Activated CD4-positive, CD25-positive, alpha-beta regulatory T cell treated with anti-CD3 and anti-CD28 coated beads, Interleukin-2, amount 50 U/mL, for 72 hours (primary cell): ENCODE results near the gene LRRC19.

Source experiments
- DNase-seq: peaks from one replicate; pipeline ENCODE4 v3.0.0; 2021

LRRC19 gene, protein sequence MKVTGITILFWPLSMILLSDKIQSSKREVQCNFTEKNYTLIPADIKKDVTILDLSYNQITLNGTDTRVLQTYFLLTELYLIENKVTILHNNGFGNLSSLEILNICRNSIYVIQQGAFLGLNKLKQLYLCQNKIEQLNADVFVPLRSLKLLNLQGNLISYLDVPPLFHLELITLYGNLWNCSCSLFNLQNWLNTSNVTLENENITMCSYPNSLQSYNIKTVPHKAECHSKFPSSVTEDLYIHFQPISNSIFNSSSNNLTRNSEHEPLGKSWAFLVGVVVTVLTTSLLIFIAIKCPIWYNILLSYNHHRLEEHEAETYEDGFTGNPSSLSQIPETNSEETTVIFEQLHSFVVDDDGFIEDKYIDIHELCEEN

DNA sequence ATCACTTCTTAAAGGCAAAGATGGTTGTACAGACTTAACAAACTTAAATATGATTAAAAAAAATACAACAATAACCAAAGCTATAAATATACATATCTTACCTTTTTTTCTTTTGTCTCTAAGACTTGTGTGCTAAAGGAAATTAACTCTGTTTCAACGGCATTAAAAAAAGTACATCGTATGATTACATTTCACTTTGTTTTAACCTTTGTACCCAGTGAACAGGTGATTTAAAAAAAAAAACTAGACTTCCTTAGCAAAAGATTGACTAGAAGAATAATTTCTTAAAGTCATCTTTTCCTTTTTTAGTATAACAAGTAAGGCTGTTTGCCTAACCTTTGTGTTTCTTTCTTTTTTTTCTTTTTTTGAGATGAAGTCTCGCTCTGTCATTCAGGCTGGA, at the start of gene LRRC19:
Gene LRRC19, minus strand, starts transcription at position 182 of the 400 bp plus-strand sequence. CDS start 5,978 bp downstream, outside the sequence.
- no peak for DNase-seq

DNA sequence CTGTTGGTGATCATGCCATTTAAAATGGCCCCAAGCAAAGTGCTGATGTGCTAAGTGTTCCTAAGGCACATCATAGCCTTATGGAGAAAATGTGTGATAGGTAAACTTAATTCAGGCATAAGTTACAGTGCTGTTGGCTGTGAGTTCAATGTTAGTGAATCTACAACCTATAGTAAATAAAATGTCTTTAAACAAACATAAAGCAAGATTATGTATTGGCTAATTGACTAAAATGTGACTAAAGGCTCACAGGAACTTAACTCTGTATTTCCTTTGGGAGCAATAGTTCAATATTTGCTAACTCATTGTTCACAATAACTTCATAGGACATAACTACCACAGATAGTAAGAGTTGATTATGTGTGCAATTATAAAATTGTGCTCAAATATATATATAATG, 49.4 kb upstream of the LRRC19 start:
- no peak for DNase-seq

DNA sequence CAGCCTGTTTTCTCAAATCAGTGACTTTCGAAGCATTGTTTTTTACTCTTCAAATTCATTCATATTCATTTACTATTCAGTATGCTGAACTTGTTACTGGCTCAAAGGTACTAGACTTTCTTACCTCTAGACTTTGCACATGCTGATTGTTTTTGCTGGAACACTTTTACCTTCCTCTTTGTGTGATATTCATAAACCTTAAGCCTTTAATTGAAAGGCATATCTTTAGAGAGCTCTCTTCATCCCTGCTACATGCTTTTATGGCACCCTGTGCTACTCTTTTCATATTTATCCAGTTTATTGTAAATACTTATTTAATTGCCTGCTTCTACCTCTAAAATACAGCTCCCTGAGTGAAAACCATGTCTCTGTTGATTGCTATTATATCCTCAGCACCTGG, 48.7 kb upstream of the LRRC19 start:
- no peak for DNase-seq

DNA sequence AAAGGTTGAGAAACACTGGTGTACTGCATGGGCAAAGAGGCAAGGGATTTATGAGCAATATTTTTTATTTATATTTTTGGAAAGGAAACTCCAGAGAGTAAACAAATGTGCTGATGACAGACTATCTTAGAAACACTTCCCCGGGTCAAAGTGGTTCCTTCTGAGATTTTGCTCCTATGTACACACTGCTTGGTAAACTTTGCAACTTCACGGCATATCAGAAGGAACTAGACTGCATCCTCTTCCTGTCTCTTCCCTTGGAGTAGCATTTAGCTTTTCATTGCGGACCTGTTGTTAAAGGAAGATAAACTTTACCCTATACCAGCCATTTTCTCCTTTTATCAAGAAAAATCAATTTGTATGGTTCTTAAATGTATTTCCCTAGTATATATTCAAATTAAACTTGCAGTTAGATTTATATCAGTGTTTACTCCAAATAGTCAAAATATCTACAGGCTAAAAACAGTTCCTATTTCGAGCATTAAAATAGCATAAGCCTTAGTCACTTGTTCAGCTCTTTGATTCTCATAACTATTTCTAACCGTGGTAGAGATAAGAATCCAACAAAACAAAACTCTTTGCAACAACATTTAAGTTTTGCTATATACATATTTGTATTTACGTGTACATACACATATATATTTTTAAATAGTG, 48.0 kb upstream of the LRRC19 start:
- DNase-seq, result no peak

DNA sequence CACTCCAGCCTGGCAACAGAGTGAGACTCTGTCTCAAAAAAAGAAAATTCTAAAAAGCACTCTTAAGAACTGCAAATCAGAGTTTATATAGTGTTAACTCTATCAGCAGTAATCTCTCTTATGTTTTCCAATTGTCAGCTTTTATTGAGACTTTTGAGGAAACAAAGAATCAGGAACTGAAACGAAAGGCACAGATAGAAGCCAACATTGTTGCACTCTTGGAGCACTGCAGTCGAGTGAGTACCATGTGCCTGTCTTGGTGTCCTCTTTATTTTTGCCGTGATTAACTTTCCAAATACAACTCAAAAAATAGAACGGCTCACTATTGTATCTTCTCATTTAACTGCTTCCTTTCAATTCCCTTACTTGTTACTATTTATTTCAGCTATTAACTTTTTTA, 41.7 kb upstream of the LRRC19 start:
- DNase-seq, result no peak

DNA sequence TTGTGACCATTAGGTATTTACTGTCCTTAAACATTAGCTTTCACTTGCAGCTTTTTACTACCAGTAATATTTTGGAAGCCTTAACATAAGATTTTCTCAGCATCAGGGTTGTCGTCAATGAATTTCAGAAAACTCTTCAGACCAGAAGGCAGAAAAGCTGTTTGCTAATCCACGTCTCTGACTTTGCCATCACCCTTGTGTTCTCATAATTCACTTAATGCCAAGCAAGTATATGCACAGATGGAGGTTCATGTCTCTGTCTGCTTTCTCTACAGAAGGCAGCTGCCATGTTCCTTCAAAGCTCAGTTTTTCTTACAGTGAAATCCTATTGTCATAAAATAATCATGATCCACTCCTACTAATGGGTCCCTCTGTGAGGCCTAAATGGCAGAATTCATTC, 37.7 kb upstream of the LRRC19 start:
- DNase-seq, result no peak

DNA sequence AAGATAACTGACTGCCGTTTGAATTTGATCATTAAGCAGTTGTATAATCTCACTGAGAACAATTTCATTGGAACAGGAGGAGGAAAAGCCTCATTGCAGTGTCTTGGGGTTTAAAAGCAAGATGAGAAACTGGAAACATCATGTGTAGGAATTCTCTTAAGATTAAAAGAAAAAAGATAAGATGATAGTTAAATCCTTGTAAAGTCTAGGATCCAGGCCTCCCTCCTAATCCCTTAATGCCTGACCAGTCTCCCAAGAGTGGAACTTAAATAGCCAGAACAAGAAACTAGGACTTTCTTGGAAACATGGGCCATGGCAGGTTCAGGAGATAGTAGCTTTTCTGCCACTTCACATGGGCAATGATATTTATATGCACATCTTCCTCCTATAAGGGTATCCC, 37.0 kb upstream of the LRRC19 start:
- no peak for DNase-seq

DNA sequence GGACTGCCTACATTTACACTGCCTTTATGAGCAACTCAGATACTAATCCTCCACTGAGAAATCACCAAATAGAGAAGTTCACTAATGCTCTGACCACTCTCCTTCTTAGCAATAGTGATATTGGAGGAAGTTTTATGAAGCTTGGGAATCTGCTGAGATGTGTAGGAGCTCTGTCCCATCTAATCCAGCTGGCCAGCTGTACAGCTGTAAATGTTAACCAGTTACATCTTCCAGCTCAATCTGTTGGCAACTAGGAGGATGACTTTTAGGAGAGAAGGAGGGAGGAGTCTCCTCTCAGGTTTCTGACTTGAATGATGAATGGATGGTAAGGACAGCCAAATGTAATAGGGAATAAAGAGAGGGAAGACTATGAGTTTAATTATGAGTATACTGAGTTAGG, 36.3 kb upstream of the LRRC19 start:
- DNase-seq, result no peak

DNA sequence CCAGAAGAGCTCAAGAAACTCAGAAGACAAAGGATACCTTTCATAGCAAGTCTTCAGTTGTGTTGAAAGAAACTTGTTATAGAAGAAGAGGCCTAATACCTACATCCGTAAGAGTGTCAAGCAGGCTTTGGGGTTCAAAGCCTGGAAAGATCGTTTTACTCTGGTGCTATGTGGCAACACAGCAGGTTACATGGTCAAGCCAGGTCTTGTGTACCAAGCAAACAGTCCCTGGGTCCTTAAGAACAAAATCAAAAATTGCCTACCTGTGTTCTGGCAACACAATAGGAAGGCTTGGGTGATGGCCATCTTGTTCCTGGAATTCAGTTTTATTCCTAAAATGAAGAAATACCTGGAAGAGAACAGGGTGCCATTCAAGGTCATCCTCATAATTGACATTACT, 32.0 kb upstream of the LRRC19 start:
- DNase-seq, result no peak

DNA sequence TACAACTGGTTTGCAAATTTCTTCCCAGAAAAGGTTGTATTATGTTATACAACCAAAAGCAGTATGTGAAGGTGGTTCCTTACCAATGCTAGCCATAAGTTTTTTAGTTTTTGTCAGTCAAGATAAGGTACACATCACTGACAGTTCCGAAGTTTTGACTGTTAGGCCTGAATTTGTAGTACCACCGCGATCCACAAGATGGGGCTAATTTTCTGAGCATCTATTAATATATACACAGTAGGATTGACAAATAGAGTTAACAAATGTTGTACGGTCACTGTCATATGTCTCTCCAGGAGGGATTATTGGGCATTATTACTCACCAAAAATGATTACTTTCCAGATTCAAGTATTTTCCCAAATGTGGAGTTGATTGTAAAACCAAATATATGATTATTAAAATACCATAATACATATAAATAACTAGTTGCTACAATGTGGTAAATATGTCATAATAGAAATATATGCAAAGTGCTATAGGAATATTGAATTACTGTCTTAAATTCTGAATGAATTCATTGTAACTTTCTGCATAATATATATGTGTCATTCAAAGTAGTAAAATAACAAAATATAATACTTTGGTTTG, 28.4 kb upstream of the LRRC19 start:
- DNase-seq, result peak; percentile 56

DNA sequence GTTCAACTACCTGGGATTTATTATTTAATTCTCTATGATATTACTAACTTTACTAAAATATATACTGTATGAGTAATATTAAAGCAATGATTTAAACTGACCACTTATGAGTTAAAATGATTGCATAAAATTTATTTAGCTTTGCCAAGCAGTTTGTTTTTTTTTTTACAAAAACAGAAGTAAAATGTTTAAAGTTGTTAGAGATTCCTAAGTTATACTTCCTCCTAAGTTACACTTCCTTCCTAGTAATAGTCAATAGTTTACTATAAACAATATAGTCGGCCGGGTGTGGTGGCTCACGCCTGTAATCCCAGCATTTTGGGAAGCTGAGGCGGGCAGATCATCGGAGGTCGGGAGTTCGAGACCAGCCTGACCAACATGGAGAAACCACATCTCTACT, 23.7 kb upstream of the LRRC19 start:
- DNase-seq, result no peak

DNA sequence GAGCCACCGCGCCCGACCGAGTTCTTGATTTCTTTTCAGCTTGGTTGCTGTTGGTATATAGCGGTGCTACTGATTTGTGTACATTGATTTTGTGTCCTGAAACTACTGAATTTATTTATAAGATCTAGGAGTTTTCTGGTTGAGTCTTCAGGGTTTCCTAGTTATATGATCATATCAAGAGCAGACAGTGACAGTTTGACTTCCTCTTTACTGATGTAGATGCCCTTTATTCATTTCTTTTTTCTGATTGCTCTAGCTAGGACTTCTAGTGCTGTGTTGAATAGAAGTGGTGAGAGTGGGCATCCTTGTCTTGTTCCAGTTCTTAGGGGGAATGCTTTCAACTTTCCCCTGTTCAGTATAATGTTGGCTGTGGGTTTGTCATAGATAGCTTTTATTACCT, 17.4 kb upstream of the LRRC19 start:
- no peak for DNase-seq

DNA sequence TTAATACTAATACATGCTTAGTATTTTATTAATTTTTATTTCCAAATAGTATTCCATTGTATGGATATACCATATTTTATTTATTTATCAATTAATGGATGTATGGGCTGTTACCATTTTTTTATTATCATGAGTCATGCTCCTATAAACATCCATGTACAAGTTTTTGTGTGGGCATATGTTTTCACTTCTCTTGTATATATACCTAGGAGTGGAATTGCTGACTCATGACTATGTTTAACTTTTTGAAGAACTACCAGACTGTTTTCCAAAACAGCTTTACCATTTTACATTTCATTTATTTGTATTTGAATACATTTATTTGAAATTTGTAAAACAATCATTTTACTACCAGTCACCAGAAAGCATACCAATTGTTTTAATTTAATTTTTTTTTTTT, 14.1 kb upstream of the LRRC19 start:
- no peak for DNase-seq

DNA sequence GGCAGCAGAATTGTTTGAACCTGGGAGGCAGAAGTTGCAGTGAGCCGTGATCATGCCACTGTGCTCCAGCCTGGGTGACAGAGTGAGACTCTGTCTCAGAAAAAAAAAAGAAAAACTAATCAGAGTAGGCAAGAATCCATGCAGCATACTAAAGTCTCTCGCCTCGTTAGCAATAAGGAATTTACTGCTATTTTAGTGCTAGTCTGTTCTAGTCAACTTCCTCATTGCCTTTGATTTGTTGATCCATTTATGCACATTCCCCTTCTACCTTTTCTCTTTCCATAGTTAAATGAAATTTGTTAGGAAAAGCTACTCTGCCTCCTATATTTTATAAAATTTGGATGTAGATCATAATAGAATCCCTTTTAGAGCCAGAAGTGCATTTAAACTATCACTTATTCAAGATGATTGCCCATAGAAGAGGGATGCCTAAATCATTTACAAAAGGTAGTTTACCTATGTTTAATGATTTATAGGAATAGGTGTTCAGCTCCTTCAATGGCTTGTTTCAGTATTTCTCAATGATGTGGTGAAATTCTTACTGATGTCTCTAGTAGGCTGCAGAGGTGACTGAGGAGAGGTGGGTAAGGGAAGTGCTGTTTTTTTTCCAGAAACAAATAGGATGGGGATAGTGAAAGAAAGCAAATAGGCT, 1.9 kb downstream of the LRRC19 start:
- no peak for DNase-seq

DNA sequence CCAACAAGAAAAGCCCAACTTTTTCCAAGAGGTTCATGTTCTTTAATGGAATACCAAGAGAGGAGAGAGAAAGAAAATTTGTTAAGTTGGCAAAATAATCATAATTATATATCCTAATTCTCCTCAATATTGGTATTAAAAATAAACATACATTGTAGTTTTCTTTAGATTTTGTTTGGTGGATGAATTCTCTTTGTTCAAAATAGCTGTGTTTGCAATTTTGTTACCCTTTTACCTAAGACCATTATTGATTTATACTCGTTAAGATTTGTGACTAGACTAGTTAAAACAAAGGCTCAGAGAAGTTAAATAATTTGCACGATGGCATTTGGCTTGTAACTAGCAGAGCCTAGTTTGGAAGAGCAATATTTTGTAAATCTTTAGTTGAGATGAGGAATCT, 9.7 kb downstream of the LRRC19 start:
- DNase-seq, result no peak

DNA sequence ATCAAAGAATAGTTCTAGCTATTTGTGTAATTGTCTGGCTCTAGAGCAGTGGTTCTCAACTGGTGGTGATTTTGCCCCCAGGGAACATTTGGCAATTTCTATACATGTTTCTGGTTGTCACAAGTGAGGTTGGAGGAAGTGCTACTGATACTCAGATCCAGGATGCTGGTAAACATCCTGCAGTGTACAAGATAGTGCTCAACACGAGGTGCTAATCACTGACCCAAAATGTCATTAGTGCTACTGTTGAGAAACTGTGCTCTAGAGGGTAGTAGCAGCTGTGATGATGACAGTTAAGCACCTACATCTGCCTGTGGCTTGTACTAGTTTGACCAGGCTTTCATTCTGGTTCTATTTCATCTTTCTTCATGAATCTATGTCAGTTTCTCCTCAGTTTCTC, 22.1 kb downstream of the LRRC19 start:
- no peak for DNase-seq

DNA sequence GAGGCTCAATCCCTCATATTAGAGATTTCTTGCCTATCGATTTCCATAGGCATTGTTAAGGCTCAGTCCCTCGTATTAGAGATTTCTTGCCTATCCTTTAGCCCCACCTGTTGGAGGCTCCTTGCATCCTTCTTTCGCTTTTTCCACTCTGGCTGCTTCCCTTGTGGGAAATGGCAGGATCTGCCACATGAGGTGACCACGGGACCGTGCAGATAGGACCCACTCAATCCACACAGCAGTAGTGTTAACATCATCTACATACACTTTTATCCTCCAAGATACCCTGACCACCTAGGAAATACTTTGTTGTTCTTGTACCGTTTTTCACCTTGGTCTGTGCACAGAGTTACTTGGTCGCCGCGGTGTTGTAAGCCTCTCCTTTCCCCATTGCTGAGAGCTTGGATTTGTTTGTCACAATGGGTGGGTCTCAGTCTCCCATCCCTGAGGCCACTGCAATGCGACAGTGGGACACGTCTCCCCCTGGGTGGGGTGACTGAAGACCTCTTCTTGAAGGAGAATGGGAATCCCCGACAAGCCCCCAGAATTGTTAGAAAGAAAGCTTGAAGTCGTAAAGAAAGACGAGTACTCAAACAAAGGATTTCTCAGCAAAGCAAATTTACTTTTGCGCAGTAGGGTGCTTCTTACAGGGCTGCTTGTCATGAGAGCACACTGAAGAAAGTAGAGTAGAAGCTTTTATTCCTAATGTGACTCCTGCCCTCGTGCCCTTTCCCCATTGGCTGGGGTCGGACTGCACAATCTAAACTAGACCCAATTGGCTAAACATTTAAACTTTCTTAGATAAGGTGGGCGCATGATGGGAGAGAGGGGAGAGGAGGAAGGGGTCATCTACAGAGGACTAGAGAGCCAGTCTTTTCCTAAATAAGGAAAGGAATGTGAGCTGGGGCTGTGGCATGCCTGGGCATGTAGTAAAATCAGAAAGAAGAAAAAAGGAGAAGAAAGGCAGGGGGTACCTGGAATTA, 29.5 kb downstream of the LRRC19 start:
- no peak for DNase-seq

DNA sequence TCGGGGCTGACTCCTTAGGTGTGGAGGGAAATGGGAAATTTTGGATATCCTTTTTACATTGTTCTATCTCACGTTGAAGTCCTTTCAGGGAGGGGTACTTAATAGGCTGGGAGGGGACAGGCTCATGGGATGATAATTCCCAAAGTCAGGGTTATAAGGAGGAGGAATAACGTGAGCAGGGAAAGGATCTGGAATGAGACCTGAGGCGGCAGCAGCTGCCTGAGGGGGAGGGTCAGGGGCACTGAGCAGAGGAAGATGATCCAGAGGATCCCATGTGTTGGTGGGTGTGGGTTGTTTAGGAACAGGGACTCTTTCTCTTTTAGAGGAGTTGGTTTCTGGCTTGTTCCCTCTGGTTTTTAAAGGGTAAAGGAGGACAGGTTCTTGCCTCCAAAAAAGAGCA, 30.5 kb downstream of the LRRC19 start:
- no peak for DNase-seq

DNA sequence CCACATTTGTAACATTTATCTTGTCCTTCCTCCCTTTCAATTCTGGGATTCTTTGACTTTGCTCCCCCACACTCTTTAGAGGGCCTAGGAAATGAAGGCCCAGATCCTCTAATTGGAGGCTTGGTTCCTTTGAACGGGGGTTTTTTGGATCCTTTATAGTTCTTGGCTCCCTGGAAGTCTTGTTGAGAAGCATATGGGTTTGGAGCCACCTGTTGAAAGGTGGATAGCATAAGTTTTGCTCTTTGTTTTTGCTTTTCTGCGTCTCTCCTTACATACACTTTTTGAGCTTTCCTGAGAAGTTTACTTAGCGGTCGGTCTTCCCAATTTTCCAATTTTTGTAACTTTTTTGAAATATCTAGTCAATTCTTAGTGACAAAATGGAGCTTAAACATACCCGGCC, 31.5 kb downstream of the LRRC19 start:
- DNase-seq, result no peak

DNA sequence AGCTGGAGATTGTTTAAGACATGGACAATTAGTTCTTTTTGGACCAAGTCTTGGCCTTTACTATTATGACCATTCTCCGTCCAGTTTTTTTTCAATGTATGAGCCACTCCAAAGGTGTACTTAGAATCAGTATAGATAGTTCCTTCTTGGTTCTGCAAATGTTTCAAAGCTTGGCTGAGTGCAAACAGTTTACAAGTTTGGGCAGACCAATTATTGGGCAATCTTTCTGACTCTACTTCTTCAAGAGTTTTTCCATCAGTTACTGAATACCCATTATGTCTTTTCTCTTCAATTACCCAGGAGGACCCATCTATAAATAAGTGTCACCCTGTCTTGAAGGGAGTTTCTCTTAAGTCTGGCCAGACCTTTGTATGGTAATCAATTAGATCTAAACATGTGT, 33.8 kb downstream of the LRRC19 start:
- no peak for DNase-seq

DNA sequence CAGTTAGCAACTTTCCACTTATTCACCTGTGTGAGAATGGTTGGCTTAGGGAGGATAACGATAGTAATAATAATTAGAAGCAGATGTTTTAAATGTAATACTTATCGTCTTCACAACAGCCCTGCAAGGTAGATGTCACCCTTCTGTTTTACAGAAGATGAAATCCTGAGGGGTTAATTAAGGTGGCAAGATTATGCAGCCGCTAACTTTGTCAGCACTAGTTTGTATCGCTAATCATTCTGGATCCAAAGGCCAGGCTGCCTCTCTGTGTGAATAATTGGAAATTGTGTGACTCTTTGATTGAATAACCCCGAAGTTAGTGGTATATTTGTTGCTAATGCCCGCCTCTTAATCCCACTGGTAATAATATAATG, 48.6 kb downstream of the LRRC19 start:
- no peak for DNase-seq
